Activated CD8-positive, alpha-beta T cell treated with anti-CD3 and anti-CD28 coated beads for 36 hours (primary cell): ENCODE data around the gene CHMP2B. TPM values are rescaled to one million over a fixed set of nuclear protein-coding genes. Genes with fewer than 3 reads are reported as not detected.
"Not testable (repeated sequence)": the region's sequence is repeated elsewhere in the genome, so short reads cannot be mapped to it uniquely, and the experiment has no call there.

Source experiments
- ATAC-seq: fragments of 200-7000 bp; cut with Tn5 transposase; one replicate; pipeline ENCODE4 v1.10.0; 2021; ENCODE audit warnings: mild to moderate bottlenecking, moderate library complexity
- CTCF ChIA-PET: fragments of 350-600 bp; sonication (Branson Sonifier 250); formaldehyde crosslinking; loops from one replicate; lab custom pipeline; 2021; ENCODE audit warnings: antibody characterized with exemption; lab: Charles Lee
- POLR2A ChIA-PET: fragments of 350-600 bp; sonication (Branson Sonifier 250); formaldehyde crosslinking; loops from one replicate; lab custom pipeline; 2021; ENCODE audit warnings: antibody characterized with exemption; lab: Charles Lee
- DNase-seq: peaks from one replicate; pipeline ENCODE4 v3.0.0-alpha.2; 2020
- H3K27ac Mint-ChIP-seq: one replicate; pipeline ENCODE4 v1.8.0; 2021; ENCODE audit warnings: mild to moderate bottlenecking, mixed read lengths
- H3K27me3 Mint-ChIP-seq: one replicate; pipeline ENCODE4 v1.8.0; 2021; ENCODE audit warnings: mixed read lengths
- H3K36me3 Mint-ChIP-seq: one replicate; pipeline ENCODE4 v1.8.0; 2021; ENCODE audit warnings: low read depth, mixed read lengths
- H3K4me1 Mint-ChIP-seq: one replicate; pipeline ENCODE4 v1.8.0; 2021; ENCODE audit warnings: low read depth, mixed read lengths
- H3K4me3 Mint-ChIP-seq: one replicate; pipeline ENCODE4 v1.8.0; 2021; ENCODE audit warnings: mild to moderate bottlenecking, moderate library complexity, mixed read lengths
- H3K9me3 Mint-ChIP-seq: one replicate; pipeline ENCODE4 v1.8.0; 2021; ENCODE audit warnings: mixed read lengths
- intact Hi-C: fragments of 100-400 bp; cut with micrococcal nuclease; formaldehyde crosslinking; loops from one replicate; pipeline ENCODE4 v1.10.0; 2022
- total RNA-seq, 2 experiments: library from RNA; stranded (reverse); gene quantifications; one replicate each; pipeline ENCODE4 v1.2.3, GENCODE V29; 2021
- TF ChIP-seq, protein P1 (sequence below): fragments of 200-600 bp; IDR thresholded peaks from one replicate; pipeline ENCODE4 v1.8.0; 2022; ENCODE audit warnings: antibody characterized with exemption, mild to moderate bottlenecking

Gene CHMP2B
- total RNA-seq, 2 experiments from 2014 or later, result 22.7 to 26.2 TPM

DNA sequence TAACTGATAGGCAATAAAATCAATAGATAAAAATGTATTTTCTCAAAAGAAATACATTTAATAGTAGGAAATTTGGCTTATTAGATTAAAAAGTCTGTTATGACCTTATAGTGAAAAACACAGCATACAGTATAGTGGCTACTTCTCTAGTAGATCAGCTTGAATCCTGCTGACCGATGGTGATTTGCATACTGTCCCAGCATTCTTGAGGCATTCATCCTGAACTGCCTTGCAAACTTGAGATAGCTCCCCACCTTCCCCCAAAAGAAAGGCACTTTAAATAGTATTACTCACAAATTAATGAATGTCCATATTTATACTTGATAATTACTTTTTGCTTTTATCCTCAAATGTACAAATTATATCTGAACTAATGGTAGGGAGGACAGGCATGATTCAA lies 6.7 kb downstream of the CHMP2B start:
- ATAC-seq (no peak), DNase-seq (no peak)
- Mint-ChIP-seq H3K36me3 (peaks cover 13% of the 10 kb centered on the region), H3K4me3 (no peak overlapping the region), H3K27me3 (no peaks in the 10 kb centered on the region), H3K4me1 (peaks cover 36% of the 10 kb centered on the region), H3K9me3 (no peaks in the 10 kb centered on the region), H3K27ac (no peak overlapping the region)
- TF ChIP-seq, protein P1, sequence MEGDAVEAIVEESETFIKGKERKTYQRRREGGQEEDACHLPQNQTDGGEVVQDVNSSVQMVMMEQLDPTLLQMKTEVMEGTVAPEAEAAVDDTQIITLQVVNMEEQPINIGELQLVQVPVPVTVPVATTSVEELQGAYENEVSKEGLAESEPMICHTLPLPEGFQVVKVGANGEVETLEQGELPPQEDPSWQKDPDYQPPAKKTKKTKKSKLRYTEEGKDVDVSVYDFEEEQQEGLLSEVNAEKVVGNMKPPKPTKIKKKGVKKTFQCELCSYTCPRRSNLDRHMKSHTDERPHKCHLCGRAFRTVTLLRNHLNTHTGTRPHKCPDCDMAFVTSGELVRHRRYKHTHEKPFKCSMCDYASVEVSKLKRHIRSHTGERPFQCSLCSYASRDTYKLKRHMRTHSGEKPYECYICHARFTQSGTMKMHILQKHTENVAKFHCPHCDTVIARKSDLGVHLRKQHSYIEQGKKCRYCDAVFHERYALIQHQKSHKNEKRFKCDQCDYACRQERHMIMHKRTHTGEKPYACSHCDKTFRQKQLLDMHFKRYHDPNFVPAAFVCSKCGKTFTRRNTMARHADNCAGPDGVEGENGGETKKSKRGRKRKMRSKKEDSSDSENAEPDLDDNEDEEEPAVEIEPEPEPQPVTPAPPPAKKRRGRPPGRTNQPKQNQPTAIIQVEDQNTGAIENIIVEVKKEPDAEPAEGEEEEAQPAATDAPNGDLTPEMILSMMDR, result no peak
- CTCF ChIA-PET, result interaction anchor here (1.5 kb wide), 1 partner anchor 26 kb away, joined by 6 read pairs; no protein-coding TSS in a partner anchor
- POLR2A ChIA-PET, result no interaction called here
- intact Hi-C loops, result no loop called here

DNA sequence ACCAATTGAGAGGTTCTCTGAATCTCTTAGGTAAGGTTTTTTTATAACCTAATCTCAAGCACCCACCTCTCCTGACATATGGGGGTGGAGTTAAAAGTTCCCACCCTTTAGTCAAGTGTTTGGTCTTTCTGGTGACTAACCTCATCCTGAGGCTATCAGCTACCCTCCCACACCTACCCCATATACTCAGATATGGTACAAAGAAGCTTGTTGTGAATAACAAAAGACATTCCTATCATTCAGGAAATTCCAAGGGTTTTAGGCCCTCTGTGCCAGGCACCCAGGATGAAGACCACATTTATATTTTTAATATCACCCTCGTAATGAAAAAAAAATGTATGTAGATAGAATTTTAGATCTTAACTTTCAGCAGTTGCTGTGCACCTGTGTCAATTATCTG lies 9.0 kb downstream of the CHMP2B start:
- ChIA-PET POLR2A (no interaction called here), CTCF (interaction anchor here (0.7 kb wide), 1 partner anchor 25 kb away, joined by 3 read pairs; no protein-coding TSS in a partner anchor)
- DNase-seq, result no peak
- ATAC-seq, result no peak
- Mint-ChIP-seq H3K27me3 (no peaks in the 10 kb centered on the region), H3K27ac (no peak overlapping the region), H3K36me3 (peaks cover 18% of the 10 kb centered on the region), H3K4me1 (peaks cover 23% of the 10 kb centered on the region), H3K9me3 (no peaks in the 10 kb centered on the region), H3K4me3 (no peak overlapping the region)
- TF ChIP-seq, protein P1, result no peak
- intact Hi-C loops, result no loop called here

DNA sequence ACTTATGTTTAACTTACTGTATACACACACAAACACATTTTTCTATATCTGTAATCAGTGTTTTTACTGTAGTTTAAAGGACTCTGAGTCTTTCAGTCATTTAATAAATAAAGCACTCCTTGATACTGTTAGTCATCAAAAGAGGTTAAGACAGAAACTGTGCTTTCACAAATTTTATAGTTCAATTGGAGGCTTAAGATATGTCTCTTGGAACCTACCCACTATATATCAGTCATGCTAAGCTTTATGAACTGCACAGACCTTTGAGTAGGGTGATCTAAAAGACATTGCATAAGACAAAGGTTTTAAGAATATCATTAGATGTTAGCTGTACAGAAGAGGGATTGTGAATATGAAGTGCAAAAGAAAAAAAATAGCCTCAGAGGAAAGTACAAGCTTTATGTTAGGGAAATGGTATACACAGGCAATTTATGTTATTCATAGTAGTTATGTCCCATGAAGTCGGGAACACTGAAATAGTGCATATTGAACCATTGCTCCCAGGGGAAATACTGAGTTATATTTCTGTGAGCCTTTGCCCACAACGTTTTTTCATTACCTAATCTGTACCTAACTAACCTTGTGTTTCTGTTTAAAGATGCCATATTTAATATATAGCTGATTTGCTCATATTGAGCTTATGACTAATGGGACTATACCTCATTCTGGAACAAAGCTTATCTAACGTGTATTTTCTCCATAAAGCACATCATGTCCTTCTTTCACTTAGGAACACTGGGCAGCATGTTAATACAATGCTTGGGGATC lies 19.7 kb downstream of the CHMP2B start:
- TF ChIP-seq, protein P1, result no peak
- Mint-ChIP-seq H3K27ac (peak overlapping the region; percentile 20), H3K4me1 (peaks cover 16% of the 10 kb centered on the region), H3K9me3 (no peaks in the 10 kb centered on the region), H3K4me3 (no peak overlapping the region), H3K27me3 (no peaks in the 10 kb centered on the region), H3K36me3 (peaks cover 20% of the 10 kb centered on the region)
- intact Hi-C loops, result no loop called here
- no peak for DNase-seq
- ChIA-PET POLR2A (interaction anchor here (1.2 kb wide), 1 partner anchor 19 kb away, joined by 3 read pairs; no protein-coding TSS in a partner anchor), CTCF (interaction anchor here (4.4 kb wide), 1 partner anchor 13 kb away, joined by 25 read pairs; no protein-coding TSS in a partner anchor)
- peak; percentile 45 for ATAC-seq

DNA sequence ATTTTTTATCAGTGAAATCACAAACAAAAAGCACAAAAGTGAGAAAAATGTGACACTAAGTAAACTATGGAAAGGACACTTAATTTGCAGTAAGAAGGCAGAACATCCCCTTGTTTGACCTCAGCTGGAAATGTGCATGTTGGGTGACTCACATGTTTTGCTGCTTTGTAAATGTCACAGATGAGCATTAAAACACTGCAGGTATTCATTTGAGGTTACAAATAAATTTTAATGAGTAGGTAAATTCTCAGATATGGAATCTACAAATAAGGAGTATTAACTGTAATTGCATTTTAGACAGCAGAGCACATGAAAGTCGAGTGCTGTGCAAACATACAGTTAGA lies 20.3 kb downstream of the CHMP2B start:
- ATAC-seq (no peak), DNase-seq (no peak)
- Mint-ChIP-seq H3K36me3 (peaks cover 18% of the 10 kb centered on the region), H3K27me3 (no peaks in the 10 kb centered on the region), H3K27ac (no peak overlapping the region), H3K4me3 (no peak overlapping the region), H3K9me3 (no peaks in the 10 kb centered on the region), H3K4me1 (peaks cover 15% of the 10 kb centered on the region)
- ChIA-PET POLR2A (interaction anchor here (1.2 kb wide), 1 partner anchor 20 kb away, joined by 3 read pairs; no protein-coding TSS in a partner anchor), CTCF (interaction anchor here (4.4 kb wide), 1 partner anchor 13 kb away, joined by 25 read pairs; no protein-coding TSS in a partner anchor)
- TF ChIP-seq, protein P1, result no peak
- intact Hi-C loops, result no loop called here

DNA sequence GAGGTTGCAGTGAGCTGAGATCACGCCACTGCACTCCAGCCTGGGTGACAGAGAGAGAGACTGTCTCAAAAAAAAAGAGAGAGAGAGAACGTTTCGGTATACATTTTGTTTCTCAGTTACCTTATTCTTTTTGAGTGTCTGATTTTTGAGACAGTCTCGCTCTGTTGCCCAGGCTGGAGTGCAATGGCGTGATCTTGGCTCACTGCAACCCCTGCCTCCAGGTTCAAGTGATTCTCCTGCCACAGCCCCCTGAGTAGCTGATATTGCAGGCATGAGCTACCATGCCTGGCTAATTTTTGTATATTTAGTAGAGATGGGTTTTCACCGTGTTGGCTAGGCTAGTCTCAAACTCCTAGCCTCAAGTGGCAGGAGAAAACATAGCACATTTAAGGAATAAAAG lies 21.1 kb downstream of the CHMP2B start:
- CTCF ChIA-PET, result interaction anchor here (4.4 kb wide), 1 partner anchor 12 kb away, joined by 25 read pairs; no protein-coding TSS in a partner anchor

More for the DNA sequence above, 21.1 kb downstream of the CHMP2B start:
- H3K9me3 Mint-ChIP-seq, H3K4me3 Mint-ChIP-seq, intact Hi-C loops, H3K27ac Mint-ChIP-seq, POLR2A ChIA-PET, H3K27me3 Mint-ChIP-seq, DNase-seq, ATAC-seq: not testable (repeated sequence)
- peaks cover 16% of the 10 kb centered on the region for H3K36me3 Mint-ChIP-seq
- peaks cover 12% of the 10 kb centered on the region for H3K4me1 Mint-ChIP-seq
